WERI-Rb-1 (cell line): ENCODE data around the gene KCNN4.
"Not testable (repeated sequence)": the region's sequence is repeated elsewhere in the genome, so short reads cannot be mapped to it uniquely, and the experiment has no call there.

ENCODE experiments used
- DNase-seq: peaks from one replicate; pipeline ENCODE4 v3.0.0-alpha.2; 2020
- H3K27ac ChIP-seq: fragments of 250-450 bp; sonication (Bioruptor Pico); 2 replicates; pipeline ENCODE4 v1.5.1; 2020; ENCODE audit warnings: mild to moderate bottlenecking, moderate library complexity
- H3K27me3 ChIP-seq: fragments of 250-450 bp; sonication (Bioruptor Pico); 2 replicates; pipeline ENCODE4 v1.5.1; 2021; ENCODE audit warnings: mild to moderate bottlenecking, low read depth, moderate library complexity; ENCODE audit not compliant: insufficient read depth, severe bottlenecking
- H3K36me3 ChIP-seq: fragments of 250-450 bp; sonication (Bioruptor Pico); 2 replicates; pipeline ENCODE4 v1.5.1; 2020; ENCODE audit warnings: mild to moderate bottlenecking, moderate library complexity
- H3K4me3 ChIP-seq: 2 replicates; pipeline ENCODE4 v1.5.1; 2011; ENCODE audit warnings: low read depth, mild to moderate bottlenecking, control low read depth, low read length
- H3K9me3 ChIP-seq: fragments of 250-450 bp; sonication (Bioruptor Pico); 2 replicates; pipeline ENCODE4 v1.5.1; 2021; ENCODE audit warnings: mild to moderate bottlenecking, moderate library complexity; ENCODE audit not compliant: severe bottlenecking
- TF ChIP-seq, protein P1 (sequence below): IDR thresholded peaks from 2 replicates; pipeline ENCODE4 v1.5.1; 2011; ENCODE audit warnings: low read depth, mild to moderate bottlenecking, control low read depth, inconsistent platforms, low read length

Gene KCNN4

DNA sequence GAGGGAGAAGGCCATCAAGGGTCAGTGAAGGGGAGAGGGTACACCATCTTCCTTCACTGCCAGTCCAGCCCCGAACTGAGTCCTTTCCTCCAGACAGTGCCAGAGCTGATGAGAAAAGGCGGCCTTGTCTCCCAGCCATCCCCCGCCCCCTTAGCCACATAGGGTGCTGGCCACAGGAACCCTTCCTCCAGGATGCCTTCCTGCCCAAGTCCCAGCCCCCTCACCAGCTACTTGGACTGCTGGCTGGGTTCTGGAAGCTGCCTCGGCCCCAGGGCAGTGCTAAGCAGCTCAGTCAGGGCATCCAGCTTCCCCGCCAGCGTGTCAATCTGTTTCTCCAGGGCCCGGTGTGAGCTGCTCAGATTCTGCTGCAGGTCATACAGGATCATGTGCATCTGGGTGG, 13.5 kb downstream of the KCNN4 start:
- Histone ChIP-seq H3K27ac (no peak overlapping the region), H3K36me3 (no peaks in the 10 kb centered on the region), H3K9me3 (no peaks in the 10 kb centered on the region), H3K4me3 (no peak overlapping the region), H3K27me3 (no peaks in the 10 kb centered on the region)
- TF ChIP-seq, protein P1, sequence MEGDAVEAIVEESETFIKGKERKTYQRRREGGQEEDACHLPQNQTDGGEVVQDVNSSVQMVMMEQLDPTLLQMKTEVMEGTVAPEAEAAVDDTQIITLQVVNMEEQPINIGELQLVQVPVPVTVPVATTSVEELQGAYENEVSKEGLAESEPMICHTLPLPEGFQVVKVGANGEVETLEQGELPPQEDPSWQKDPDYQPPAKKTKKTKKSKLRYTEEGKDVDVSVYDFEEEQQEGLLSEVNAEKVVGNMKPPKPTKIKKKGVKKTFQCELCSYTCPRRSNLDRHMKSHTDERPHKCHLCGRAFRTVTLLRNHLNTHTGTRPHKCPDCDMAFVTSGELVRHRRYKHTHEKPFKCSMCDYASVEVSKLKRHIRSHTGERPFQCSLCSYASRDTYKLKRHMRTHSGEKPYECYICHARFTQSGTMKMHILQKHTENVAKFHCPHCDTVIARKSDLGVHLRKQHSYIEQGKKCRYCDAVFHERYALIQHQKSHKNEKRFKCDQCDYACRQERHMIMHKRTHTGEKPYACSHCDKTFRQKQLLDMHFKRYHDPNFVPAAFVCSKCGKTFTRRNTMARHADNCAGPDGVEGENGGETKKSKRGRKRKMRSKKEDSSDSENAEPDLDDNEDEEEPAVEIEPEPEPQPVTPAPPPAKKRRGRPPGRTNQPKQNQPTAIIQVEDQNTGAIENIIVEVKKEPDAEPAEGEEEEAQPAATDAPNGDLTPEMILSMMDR, result no peak
- no peak for DNase-seq

DNA sequence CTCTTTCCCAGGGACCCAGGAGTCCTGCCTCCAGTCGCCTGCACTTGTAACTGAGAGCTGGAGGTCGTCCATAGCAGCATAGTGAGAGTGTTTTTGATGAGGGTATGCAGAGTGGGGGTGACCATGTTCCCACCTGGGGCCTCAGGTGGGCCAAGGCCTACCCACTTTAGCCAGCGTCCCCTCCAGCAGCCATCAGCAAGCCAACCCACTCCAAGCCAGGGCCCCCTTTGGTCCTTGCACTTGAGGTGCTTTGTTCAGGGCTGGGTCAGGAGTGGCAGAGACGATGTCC, 14.1 kb downstream of the KCNN4 start:
- no peak for DNase-seq
- Histone ChIP-seq H3K27me3 (no peaks in the 10 kb centered on the region), H3K27ac (no peak overlapping the region), H3K9me3 (no peaks in the 10 kb centered on the region), H3K4me3 (no peak overlapping the region), H3K36me3 (no peaks in the 10 kb centered on the region)
- TF ChIP-seq, protein P1, result no peak

DNA sequence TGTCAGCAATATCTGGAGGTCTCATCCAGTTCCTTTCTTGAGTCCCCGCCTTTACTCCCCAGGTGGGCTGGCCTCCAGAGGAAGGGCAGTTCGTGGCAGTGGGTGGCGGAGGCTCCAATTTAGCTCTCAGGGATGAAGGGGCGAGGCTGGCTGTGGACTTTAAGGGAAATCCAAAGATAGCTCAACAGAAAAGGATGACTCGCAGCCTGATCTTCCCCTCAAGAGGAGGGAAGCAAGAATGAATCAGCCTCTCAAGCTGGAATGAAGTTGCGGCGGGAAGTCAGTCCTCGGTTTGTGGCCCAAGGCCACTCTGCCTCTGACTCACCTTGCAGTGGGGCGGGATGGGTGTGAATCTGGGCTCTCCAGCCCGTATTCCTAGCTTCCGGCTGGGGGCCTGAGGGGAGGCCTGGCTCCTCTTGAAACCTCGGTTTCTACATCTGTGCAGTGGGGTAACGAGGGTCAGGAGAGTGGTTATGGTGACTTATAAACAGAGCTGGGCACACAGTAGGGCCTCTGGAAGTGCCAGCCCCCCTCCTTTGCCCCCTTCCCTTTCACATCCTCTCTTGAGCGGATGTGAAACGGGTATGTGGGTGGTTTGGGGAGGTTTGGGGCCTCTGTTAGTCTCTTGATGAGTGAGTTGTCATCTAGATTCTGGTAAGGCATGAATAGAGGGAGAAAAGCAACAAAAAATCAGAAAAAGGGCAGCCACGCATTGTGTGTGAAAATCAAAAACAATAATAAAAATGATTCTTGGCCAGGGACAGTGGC, 15.5 kb downstream of the KCNN4 start:
- no peak for DNase-seq
- H3K27ac ChIP-seq, result no peak overlapping the region
- H3K9me3 ChIP-seq, result no peaks in the 10 kb centered on the region
- no peaks in the 10 kb centered on the region for H3K36me3 ChIP-seq
- TF ChIP-seq, protein P1, result no peak
- no peaks in the 10 kb centered on the region for H3K27me3 ChIP-seq
- H3K4me3 ChIP-seq, result no peak overlapping the region

DNA sequence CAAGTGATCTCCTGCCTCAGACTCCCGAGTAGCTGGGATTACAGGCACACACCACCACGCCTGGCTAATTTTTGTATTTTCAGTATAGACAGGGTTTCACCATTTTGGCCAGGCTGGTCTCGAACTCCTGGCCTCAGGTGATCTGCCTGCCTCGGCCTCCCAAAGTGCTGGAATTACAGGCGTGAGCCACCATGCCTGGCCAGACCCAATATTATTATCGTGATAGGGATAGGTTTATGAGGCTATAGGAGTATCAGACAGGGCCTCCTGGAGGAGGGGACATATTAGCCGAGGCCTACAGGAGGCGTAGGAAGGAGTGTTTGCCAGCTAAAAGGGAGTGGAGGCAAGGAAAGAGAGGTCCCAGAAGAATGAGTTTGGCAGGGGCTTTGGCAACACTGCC, 16.1 kb downstream of the KCNN4 start:
- not testable (repeated sequence) for DNase-seq, H3K27me3 ChIP-seq, H3K27ac ChIP-seq, H3K9me3 ChIP-seq, H3K4me3 ChIP-seq, H3K36me3 ChIP-seq

DNA sequence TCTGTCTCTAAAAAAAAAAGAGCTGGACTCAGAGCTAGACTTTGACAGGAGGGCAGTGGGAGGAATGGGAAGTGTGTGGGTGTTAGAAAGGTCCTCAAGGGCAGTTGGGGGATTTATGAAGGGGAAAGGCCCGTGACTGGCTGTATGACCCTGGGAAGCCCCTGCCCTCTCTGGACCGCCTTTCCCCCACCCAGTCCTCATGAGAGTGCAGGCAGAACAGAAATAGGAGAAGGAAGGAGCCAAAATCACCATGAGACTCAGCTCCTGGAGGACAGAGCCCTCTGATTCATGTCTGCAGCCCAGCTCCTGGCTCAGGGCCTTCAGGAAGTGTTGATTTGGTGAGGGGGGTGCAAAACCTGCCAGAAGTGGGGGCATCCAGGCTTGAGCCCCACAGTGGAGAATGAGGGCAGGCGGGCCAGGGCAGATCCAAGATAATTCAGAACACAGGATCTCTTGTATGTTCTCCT, 17.3 kb downstream of the KCNN4 start:
- no peaks in the 10 kb centered on the region for H3K9me3 ChIP-seq
- TF ChIP-seq, protein P1, result no peak
- DNase-seq, result no peak
- H3K36me3 ChIP-seq, result no peaks in the 10 kb centered on the region
- no peak overlapping the region for H3K4me3 ChIP-seq
- H3K27ac ChIP-seq, result no peak overlapping the region
- no peaks in the 10 kb centered on the region for H3K27me3 ChIP-seq

DNA sequence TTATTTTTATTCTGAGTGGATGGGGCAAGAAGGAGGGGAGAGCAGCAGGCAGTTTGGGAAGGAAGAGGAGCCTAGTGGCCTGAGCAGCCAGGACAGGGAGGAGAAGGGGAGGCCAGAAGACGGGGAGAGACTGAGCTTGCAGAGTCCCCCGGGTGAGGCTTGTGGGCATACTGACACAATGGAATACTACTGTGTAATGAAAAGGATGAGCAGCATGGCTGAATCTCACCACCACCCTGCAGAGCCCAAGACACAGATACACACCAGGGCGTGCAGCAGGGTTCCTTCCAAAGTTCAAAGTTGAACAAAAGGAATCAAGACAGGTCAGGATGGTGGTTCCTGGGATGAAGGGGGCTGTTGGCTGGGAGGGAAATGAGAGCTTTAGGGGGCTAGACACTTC, 18.0 kb downstream of the KCNN4 start:
- H3K4me3 ChIP-seq, result no peak overlapping the region
- H3K9me3 ChIP-seq, result no peaks in the 10 kb centered on the region
- no peak overlapping the region for H3K27ac ChIP-seq
- DNase-seq, result no peak
- H3K36me3 ChIP-seq, result no peaks in the 10 kb centered on the region
- no peaks in the 10 kb centered on the region for H3K27me3 ChIP-seq
- TF ChIP-seq, protein P1, result no peak
